WERI-Rb-1 (cell line): ENCODE data around the gene KCNJ4.

Experiments used
- DNase-seq: peaks from one replicate; pipeline ENCODE4 v3.0.0-alpha.2; 2020
- H3K27ac ChIP-seq: fragments of 250-450 bp; sonication (Bioruptor Pico); 2 replicates; pipeline ENCODE4 v1.5.1; 2020; ENCODE audit warnings: mild to moderate bottlenecking, moderate library complexity
- H3K27me3 ChIP-seq: fragments of 250-450 bp; sonication (Bioruptor Pico); 2 replicates; pipeline ENCODE4 v1.5.1; 2021; ENCODE audit warnings: mild to moderate bottlenecking, low read depth, moderate library complexity; ENCODE audit not compliant: insufficient read depth, severe bottlenecking
- H3K36me3 ChIP-seq: fragments of 250-450 bp; sonication (Bioruptor Pico); 2 replicates; pipeline ENCODE4 v1.5.1; 2020; ENCODE audit warnings: mild to moderate bottlenecking, moderate library complexity
- H3K4me3 ChIP-seq: 2 replicates; pipeline ENCODE4 v1.5.1; 2011; ENCODE audit warnings: low read depth, mild to moderate bottlenecking, control low read depth, low read length
- H3K9me3 ChIP-seq: fragments of 250-450 bp; sonication (Bioruptor Pico); 2 replicates; pipeline ENCODE4 v1.5.1; 2021; ENCODE audit warnings: mild to moderate bottlenecking, moderate library complexity; ENCODE audit not compliant: severe bottlenecking
- TF ChIP-seq, protein P1 (sequence below): IDR thresholded peaks from 2 replicates; pipeline ENCODE4 v1.5.1; 2011; ENCODE audit warnings: low read depth, mild to moderate bottlenecking, control low read depth, inconsistent platforms, low read length

The KCNJ4 gene

DNA sequence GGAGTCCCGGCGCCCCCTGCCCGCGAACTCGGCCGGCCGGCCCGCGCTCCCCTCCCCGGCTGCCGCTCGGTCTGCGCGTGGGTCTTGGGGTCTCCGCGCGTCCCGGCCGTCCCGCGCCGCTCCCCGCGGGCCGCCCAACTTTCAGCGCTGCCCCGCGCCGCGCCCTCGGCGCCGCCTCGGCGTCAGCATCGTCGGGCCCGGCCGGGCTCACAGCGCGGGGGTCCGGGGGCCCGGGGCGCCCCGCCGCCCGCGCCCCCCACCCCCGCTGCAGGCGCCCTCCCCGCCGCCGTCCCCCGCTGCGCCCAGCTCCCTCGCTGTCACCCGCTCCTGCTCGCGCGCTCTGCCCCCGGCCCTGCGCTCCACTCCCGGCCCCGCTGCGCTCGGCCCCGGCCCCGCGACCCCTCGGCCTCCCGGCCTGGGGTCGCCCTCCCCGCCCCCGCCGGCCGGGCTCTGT lies at the start of gene KCNJ4:
TSS of gene KCNJ4 (minus strand) at position 124 of the 454 bp plus-strand sequence. CDS start 27,067 bp downstream, outside the sequence.
- peak within 1 kb of the TSS; percentile 71 for H3K27ac ChIP-seq
- no peaks in the 10 kb centered on the region for H3K27me3 ChIP-seq
- H3K4me3 ChIP-seq: peak within 1 kb of the TSS; percentile 48
- no peaks in the 10 kb centered on the region; the same call in 1 of the 2 replicates for H3K36me3 ChIP-seq
- H3K9me3 ChIP-seq: no peaks in the 10 kb centered on the region
- TF ChIP-seq, protein P1, sequence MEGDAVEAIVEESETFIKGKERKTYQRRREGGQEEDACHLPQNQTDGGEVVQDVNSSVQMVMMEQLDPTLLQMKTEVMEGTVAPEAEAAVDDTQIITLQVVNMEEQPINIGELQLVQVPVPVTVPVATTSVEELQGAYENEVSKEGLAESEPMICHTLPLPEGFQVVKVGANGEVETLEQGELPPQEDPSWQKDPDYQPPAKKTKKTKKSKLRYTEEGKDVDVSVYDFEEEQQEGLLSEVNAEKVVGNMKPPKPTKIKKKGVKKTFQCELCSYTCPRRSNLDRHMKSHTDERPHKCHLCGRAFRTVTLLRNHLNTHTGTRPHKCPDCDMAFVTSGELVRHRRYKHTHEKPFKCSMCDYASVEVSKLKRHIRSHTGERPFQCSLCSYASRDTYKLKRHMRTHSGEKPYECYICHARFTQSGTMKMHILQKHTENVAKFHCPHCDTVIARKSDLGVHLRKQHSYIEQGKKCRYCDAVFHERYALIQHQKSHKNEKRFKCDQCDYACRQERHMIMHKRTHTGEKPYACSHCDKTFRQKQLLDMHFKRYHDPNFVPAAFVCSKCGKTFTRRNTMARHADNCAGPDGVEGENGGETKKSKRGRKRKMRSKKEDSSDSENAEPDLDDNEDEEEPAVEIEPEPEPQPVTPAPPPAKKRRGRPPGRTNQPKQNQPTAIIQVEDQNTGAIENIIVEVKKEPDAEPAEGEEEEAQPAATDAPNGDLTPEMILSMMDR: no peak
- no peak for DNase-seq

DNA sequence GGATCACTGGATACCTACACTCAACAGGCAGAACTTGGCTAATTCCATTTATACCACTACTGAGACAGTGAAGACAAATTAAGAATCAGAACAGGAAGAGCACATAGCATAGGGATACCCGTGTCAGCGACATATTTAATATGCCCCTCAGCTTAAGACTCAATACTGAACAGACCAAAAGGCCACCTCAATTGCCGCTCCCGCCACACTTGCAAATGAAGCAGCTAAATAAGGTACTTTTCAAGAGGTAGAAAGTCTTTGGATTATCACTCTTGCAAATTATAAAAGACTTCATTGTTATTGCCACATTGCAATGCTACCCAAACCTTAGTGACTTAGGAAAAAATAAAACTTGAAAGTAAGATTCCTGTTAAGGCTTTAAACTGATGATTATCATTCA lies 48.0 kb upstream of the KCNJ4 start:
- Histone ChIP-seq H3K36me3 (peaks cover 80% of the 10 kb centered on the region), H3K9me3 (no peaks in the 10 kb centered on the region), H3K27ac (no peak overlapping the region), H3K27me3 (no peaks in the 10 kb centered on the region), H3K4me3 (no peak overlapping the region)
- TF ChIP-seq, protein P1: no peak
- no peak for DNase-seq

DNA sequence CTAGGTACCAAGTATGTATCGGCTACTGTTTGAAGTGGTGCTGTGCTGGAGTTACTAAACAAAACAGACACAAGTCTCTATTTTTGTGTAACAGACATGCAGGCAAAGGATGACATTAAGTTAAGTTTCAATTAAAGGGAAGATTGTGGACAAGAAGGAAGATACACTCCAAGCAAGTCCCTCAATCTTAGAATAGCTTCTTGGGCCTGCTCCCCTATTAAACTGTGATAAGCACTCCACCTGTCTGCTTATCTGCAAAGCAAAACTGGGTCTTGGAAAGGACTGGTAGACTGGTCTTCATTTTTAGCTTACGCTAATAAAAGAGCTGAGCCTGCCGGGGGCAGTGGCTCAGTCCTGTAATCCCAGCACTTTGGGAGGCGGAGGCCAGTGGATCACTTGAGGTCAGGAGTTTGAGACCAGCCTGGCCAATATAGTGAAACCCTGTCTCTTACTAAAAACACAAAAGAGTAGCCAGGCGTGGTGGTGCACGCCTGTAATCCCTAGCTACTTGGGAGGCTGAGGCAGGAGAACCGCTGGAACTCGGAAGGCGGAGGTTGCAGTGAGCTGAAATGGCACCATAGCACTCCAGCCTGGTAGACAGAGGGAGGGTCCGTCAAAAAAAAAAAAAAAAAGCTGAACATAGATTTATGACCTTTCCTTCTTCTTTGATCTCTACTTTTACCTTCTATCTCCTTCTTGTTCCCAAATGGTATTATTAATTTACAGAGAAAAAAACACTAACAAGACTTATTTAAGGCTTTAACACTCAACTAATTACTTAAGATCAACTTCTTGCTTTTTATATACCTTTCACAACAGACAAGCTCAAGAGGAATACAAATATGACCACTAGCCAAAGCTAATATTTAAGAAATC lies 47.0 kb upstream of the KCNJ4 start:
- H3K27me3 ChIP-seq: no peaks in the 10 kb centered on the region
- no peak overlapping the region for H3K27ac ChIP-seq
- no peaks in the 10 kb centered on the region for H3K9me3 ChIP-seq
- peaks cover 88% of the 10 kb centered on the region for H3K36me3 ChIP-seq
- H3K4me3 ChIP-seq: no peak overlapping the region
- no peak for DNase-seq
- TF ChIP-seq, protein P1: no peak

DNA sequence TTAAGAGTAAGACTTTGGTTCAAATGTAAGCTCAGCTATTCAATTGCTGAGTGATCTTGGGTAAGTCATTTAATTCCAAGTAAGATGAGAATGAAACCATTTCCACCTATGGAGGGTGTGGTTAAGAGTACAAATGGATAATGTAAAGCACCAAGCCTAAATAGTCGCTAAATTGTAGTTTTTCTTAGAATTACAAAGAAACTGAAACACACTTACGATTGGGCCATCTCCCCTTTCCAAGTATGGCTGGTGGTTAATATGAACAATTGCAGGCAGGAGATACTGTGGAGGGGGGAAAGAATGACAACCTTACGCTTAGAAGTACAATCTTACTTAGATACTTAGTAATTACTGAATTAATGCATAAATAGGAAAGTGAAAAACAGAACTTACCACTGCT lies 42.9 kb upstream of the KCNJ4 start:
- no peaks in the 10 kb centered on the region for H3K9me3 ChIP-seq
- TF ChIP-seq, protein P1: no peak
- no peaks in the 10 kb centered on the region for H3K27me3 ChIP-seq
- H3K27ac ChIP-seq: no peak overlapping the region
- H3K36me3 ChIP-seq: peaks cover 97% of the 10 kb centered on the region
- H3K4me3 ChIP-seq: no peak overlapping the region
- DNase-seq: no peak

DNA sequence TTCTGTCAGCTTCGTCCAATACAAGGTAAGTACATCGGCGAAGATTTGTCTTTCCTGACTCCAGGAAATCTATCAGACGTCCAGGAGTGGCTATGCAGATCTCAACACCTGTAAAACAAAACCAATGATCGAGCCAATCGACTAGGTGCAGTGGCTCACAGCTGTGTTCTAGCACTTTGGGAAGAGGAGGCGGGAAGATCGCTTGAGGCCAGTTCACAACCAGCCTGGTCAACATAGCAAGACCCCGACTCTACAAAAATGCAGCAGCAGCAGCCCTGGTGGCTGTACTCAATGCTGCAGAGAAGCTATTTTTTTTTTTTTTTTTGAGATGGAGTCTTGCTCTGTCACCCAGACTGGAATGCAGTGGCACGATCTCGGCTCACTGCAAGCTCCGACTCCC lies 39.9 kb upstream of the KCNJ4 start:
- Histone ChIP-seq H3K27me3 (no peaks in the 10 kb centered on the region), H3K9me3 (no peaks in the 10 kb centered on the region), H3K27ac (no peak overlapping the region), H3K36me3 (peaks cover 97% of the 10 kb centered on the region), H3K4me3 (no peak overlapping the region)
- TF ChIP-seq, protein P1: no peak
- no peak for DNase-seq
